H1 (cell line): ENCODE data around the gene MAP7D1.

Experiments
- CBX8 ChIP-seq: fragments of 300-800, 300-1000 bp; sonication (generic); IDR thresholded peaks from 2 replicates; pipeline ENCODE4 v1.7.1; 2016; ENCODE audit warnings: low read depth, low read length, borderline replicate concordance
- TEAD4 ChIP-seq: IDR thresholded peaks from 2 replicates; pipeline ENCODE4 v1.6.1; 2012; ENCODE audit warnings: low read depth, low read length, inconsistent platforms, mixed read lengths

GRCh38 chr1:36111151-36111550 is 44.8 kb upstream of the MAP7D1 start:
- no peak for TF ChIP-seq CBX8
- TF ChIP-seq TEAD4, result no peak
